GM21367 (cell line): Measurements from ENCODE around the gene EML2.
"Not testable (repeated sequence)": the region's sequence is repeated elsewhere in the genome, so short reads cannot be mapped to it uniquely, and the experiment has no call there.

Source experiments
- ATAC-seq: cut with Tn5 transposase; IDR thresholded peaks from one replicate; pipeline ENCODE4 v1.9.1; 2021; ENCODE audit not compliant: unreplicated experiment

Gene EML2

GRCh38 chr19:45655073-45655472 lies 15.9 kb upstream of the EML2 start:
- no peak for ATAC-seq

GRCh38 chr19:45653634-45654033 lies 14.4 kb upstream of the EML2 start:
- ATAC-seq = no peak

GRCh38 chr19:45650722-45651121 lies 11.5 kb upstream of the EML2 start:
- no peak for ATAC-seq

GRCh38 chr19:45646345-45646698 lies 7.1 kb upstream of the EML2 start:
- ATAC-seq = no peak

- ATAC-seq = no peak
Observed at GRCh38 chr19:45645631-45646344, 6.6 kb upstream of the EML2 start.

GRCh38 chr19:45645068-45645630 lies 6.0 kb upstream of the EML2 start:
- no peak for ATAC-seq

- no peak for ATAC-seq
Observed at GRCh38 chr19:45643927-45644771, 5.0 kb upstream of the EML2 start.

GRCh38 chr19:45643024-45643926 lies 4.1 kb upstream of the EML2 start:
- ATAC-seq = peak; percentile 23

GRCh38 chr19:45641274-45642105 lies 2.3 kb upstream of the EML2 start:
- ATAC-seq = peak; percentile 35

GRCh38 chr19:45640849-45641273 lies 1.7 kb upstream of the EML2 start:
- ATAC-seq = no peak

GRCh38 chr19:45637890-45638667 lies 1.1 kb downstream of the EML2 start:
- ATAC-seq = no peak

GRCh38 chr19:45636902-45637301 lies 2.3 kb downstream of the EML2 start:
- no peak for ATAC-seq

GRCh38 chr19:45636275-45636674 lies 2.9 kb downstream of the EML2 start:
- ATAC-seq = no peak

GRCh38 chr19:45632468-45633196 lies 6.6 kb downstream of the EML2 start:
- ATAC-seq = no peak

GRCh38 chr19:45630463-45630862 lies 8.7 kb downstream of the EML2 start:
- ATAC-seq = no peak

- ATAC-seq = no peak
Observed at GRCh38 chr19:45629704-45630103, 9.5 kb downstream of the EML2 start.

- ATAC-seq = not testable (repeated sequence)
Observed at GRCh38 chr19:45628219-45628618, 11.0 kb downstream of the EML2 start.

GRCh38 chr19:45623984-45624383 lies 15.2 kb downstream of the EML2 start:
- no peak for ATAC-seq
